RWPE1 (cell line): ENCODE results near the gene SLC9C2.
A peak's percentile ranks its signal among the peaks of the same experiment; 100 is the strongest.
"Not testable (repeated sequence)": the region's sequence is repeated elsewhere in the genome, so short reads cannot be mapped to it uniquely, and the experiment has no call there.

Source experiments
- CTCF ChIA-PET: fragments of 350-600 bp; sonication (Branson Sonifier 250); formaldehyde crosslinking; extraction: SDS; loops from one replicate; lab custom pipeline; 2021; lab: Yijun Ruan, JAX
- POLR2A ChIA-PET: fragments of 400-600 bp; formaldehyde crosslinking; extraction: SDS; loops from one replicate; lab custom pipeline; 2020; ENCODE audit warnings: antibody characterized with exemption; ENCODE audit not compliant: low non-redundant PET; lab: Yijun Ruan, JAX
- DNase-seq: peaks from one replicate; pipeline ENCODE4 v3.0.0; 2012; ENCODE audit warnings: low spot score
- H3K27ac ChIP-seq: fragments of 450-650 bp; 2 replicates; pipeline ENCODE4 v1.5.1; 2017
- TF ChIP-seq, protein P1 (sequence below): fragments of 450-650 bp; conservative IDR thresholded peaks from 2 replicates; pipeline ENCODE4 v1.5.1; 2017; ENCODE audit warnings: low read depth, mild to moderate bottlenecking

The SLC9C2 gene

DNA sequence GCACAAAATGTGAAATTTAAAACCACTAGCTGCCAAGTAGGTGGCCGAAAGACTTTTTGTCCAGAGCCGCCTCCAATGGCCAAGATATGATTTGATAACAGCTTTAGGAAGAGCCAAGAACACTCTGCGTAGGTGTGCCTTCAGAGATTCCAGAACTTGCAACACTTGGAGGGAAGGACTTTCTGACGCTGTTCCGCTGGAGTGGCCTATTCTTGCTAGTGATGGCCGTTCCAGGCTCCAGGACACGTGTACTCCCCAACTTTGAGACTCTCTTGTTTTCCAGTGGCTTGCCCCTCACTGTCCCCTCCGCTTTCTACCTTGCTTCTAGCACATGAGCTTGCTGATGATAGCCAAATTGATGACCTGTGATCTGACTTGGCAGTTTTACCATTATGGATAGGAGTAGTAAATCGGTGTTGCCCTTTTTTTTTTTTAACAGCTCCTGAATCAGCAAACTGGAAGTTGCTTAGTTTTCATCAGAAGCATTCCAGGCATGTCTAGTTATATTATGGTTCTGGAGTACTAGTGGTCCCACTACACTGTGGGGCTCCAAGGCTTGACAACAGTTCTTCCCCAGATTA lies 124.7 kb downstream of the SLC9C2 start:
- TF ChIP-seq, protein P1, sequence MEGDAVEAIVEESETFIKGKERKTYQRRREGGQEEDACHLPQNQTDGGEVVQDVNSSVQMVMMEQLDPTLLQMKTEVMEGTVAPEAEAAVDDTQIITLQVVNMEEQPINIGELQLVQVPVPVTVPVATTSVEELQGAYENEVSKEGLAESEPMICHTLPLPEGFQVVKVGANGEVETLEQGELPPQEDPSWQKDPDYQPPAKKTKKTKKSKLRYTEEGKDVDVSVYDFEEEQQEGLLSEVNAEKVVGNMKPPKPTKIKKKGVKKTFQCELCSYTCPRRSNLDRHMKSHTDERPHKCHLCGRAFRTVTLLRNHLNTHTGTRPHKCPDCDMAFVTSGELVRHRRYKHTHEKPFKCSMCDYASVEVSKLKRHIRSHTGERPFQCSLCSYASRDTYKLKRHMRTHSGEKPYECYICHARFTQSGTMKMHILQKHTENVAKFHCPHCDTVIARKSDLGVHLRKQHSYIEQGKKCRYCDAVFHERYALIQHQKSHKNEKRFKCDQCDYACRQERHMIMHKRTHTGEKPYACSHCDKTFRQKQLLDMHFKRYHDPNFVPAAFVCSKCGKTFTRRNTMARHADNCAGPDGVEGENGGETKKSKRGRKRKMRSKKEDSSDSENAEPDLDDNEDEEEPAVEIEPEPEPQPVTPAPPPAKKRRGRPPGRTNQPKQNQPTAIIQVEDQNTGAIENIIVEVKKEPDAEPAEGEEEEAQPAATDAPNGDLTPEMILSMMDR: no peak
- peak; percentile 60 for DNase-seq
- ChIA-PET POLR2A (no interaction called here), CTCF (interaction anchor here (0.8 kb wide), 1 partner anchor 347 kb away, joined by 4 read pairs; no protein-coding TSS in a partner anchor)
- peak overlapping the region; percentile 95 for H3K27ac ChIP-seq

DNA sequence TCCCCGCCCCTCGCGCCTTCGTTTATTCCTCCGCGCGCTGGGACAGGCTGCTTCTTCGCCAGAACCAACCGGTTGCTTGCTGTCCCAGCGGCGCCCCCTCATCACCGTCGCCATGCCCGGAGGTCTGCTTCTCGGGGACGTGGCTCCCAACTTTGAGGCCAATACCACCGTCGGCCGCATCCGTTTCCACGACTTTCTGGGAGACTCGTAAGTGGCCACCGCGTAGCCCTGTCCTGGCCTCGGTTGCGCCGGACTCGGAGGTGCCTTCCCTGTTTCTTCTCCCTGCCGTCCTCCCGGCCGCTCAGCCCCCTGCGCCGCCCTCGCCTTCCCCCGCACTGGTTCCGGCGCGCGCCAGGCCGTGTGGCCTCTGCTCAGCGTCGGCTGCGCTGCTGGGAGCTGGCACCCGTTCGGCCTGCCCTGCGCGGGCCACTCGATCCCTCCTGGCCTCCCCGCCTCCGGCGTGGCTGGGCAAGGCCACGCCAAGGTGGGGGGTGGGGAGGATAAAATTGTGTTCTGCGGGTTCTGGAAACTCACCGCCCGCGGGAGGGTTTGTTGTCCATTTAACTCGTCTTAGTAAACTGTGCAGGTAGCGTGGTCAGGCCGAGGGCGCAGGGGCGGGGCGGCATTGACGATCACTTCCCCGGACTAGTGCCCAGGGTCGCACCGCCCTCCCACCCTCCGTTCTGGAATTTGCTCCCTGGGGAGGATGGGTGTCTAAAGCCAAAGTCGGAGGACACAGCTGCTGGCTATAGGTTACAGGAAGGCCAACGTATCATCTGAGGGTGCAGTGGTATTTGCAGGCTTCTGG lies 125.4 kb downstream of the SLC9C2 start, which contains the start of gene PRDX6:
Gene PRDX6, plus strand, starts transcription at position 50 of the 808 bp plus-strand sequence. Its CDS starts 63 bp downstream, at position 113.
- TF ChIP-seq, protein P1: no peak
- DNase-seq: peak; percentile 53
- ChIA-PET POLR2A (no interaction called here), CTCF (interaction anchor here (0.7 kb wide), 1 partner anchor 13 kb away, joined by 3 read pairs; no protein-coding TSS in a partner anchor)
- H3K27ac ChIP-seq: peak within 1 kb of the TSS; percentile 95

DNA sequence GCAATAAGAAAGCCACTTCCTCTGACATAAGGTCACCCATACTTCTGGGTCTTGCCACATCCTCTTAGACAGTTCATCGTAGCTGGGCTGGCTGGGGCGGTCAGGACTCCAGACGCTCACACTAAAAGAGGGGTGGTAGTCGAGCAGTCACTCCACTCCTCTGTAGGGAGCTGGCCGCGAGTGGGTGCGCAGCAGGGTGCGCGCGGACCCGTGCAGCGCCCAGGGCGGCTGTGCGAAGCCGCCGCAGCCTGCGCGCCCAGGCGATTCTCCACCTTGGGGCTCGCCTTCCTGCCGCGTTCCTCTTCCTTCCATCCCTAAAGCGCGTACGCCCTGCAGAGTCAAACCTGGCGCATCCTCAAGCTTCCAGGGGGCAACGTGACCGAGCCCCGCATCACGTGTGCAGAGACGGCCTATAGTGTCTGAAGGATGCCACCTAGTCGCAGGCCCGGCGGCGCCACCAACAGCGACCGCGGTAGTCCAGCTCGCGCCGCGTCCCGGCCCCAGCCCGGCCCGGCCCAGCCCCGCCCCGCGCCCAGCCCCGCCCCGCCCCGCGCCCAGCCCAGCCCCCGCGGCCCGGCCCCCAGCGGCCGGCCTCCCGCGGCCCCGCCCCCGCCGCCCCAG lies 126.1 kb downstream of the SLC9C2 start:
- DNase-seq: peak; percentile 83
- POLR2A ChIA-PET: no interaction called here
- TF ChIP-seq, protein P1: no peak
- H3K27ac ChIP-seq: peak overlapping the region; percentile 95
- CTCF ChIA-PET: interaction anchor here (0.6 to 0.7 kb wide), 2 partner anchors 13 to 369 kb away, joined by 3 read pairs; no protein-coding TSS in a partner anchor

DNA sequence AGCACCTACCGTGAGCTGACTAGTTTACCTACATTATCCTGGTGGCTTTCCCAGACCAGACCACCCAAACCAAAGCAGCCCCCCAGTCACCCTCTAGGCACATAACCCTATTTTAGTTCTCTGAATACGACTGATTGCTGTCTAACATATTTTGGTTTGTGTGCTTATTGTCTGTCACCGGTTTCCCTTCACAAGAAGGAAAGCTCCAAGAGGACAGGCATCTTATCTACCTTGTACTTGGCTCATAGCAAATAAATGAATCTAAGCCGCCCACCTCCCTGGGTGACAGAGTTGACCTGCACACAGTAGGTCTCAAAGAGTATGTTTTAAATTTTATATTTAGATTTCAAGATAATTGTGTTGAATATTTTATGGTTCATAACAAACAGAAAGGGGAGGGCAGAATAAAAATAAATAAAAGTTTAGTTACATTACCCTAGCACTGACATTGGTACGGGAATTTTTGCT lies 126.6 kb downstream of the SLC9C2 start:
- CTCF ChIA-PET: interaction anchor here (0.6 kb wide), 1 partner anchor 369 kb away, joined by 3 read pairs; no protein-coding TSS in a partner anchor
- no peak for DNase-seq
- peak overlapping the region; percentile 95 for H3K27ac ChIP-seq
- TF ChIP-seq, protein P1: no peak
- POLR2A ChIA-PET: no interaction called here

DNA sequence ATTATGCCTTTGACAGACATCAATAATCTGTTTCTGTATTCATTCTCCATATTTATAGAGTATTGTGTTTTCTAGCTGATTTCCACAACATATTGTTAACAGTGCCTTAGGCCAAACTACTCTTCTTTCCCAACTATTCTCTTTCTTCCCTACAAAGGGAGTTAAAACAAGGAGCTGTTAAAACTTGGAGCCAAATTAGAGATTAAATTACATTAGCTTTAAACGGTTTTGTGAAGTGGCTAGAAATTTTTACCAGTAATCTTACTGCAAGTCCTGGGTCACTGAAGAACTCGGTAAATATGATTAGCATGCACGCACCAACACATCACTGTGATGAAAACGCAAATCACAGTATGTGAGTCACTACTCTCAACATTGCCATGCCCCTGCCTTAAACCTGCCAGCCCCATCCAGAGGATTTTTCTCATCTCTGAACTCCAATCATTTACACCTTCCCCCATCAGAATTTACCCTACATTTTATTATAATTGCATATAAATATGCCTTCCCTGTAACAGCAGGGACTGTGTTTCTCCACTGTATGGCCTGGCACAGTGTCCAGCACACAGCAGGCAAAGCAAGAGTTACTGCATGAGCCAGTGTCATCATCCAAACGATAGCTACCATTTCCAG lies 127.2 kb downstream of the SLC9C2 start:
- DNase-seq: peak; percentile 68
- POLR2A ChIA-PET: no interaction called here
- H3K27ac ChIP-seq: peak overlapping the region; percentile 95
- CTCF ChIA-PET: interaction anchor here (0.6 kb wide), 1 partner anchor 370 kb away, joined by 3 read pairs; no protein-coding TSS in a partner anchor
- TF ChIP-seq, protein P1: no peak

DNA sequence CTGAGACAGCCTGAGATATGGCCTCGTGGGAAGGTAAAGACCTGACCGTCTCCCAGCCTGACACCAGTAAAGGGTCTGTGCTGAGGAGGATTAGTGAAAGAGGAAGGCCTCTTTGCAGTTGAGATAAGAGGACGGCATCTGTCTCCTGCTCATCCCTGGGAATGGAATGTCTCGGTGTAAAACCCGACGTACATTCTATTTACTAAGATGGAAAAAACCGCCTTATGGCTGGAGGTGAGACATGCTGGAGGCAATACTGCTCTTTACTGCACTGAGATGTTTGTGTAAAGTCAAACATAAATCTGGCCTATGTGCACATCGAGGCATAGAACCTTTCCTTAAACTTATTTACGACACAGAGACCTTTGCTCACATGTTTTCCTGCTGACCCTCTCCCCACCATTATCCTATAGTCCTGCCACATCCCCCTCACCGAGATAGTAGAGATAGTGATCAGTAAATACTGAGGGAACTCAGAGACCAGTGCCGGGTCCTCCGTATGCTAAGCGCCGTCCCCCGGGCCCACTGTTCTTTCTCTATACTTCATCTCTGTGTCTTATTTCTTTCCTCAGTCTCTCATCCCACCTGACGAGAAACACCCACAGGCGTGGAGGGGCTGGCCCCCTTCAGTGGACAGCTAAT lies 128.0 kb downstream of the SLC9C2 start:
- POLR2A ChIA-PET, CTCF ChIA-PET, H3K27ac ChIP-seq, DNase-seq: not testable (repeated sequence)
